ENCODE results near the gene DLG2. TPM values are rescaled to one million over a fixed set of nuclear protein-coding genes. Genes with fewer than 3 reads are reported as not detected.

DLG2 gene
- total RNA-seq, 1 donor from 2014 or later: 1.8 TPM

GRCh38 chr11:85475660-85476517 is 151.3 kb downstream of the DLG2 start:
- H3K36me3 ChIP-seq (ENCODE audit: insufficient read depth, low read length): no peaks in the 10 kb centered on the region
- H3K4me2 ChIP-seq (ENCODE audit: low read length): no peak overlapping the region
- no peak overlapping the region for H3K4me3 ChIP-seq (ENCODE audit: insufficient read depth, low read depth, low read length)
- H3K27ac ChIP-seq (ENCODE audit: low read depth, low read length): no peak overlapping the region
- no peaks in the 10 kb centered on the region for H3K9me3 ChIP-seq (ENCODE audit: insufficient read depth, low read depth, low read length)
- no peaks in the 10 kb centered on the region for H3K27me3 ChIP-seq (ENCODE audit: insufficient read depth, low read length)
- Mint-ChIP-seq H3K27me3 (ENCODE audit: low read depth, unreplicated experiment) (no peaks in the 10 kb centered on the region), H3K36me3 (ENCODE audit: low read depth, unreplicated experiment) (no peaks in the 10 kb centered on the region), H3K9me3 (ENCODE audit: unreplicated experiment) (no peaks in the 10 kb centered on the region), H3K4me3 (ENCODE audit: unreplicated experiment) (no peak overlapping the region), H3K27ac (ENCODE audit: unreplicated experiment) (no peak overlapping the region), H3K4me1 (ENCODE audit: low read depth, unreplicated experiment) (no peaks in the 10 kb centered on the region)
- H3K4me1 ChIP-seq (ENCODE audit: insufficient read depth, low read length): no peaks in the 10 kb centered on the region
- H3K79me2 ChIP-seq (ENCODE audit: insufficient read depth, low read length): no peaks in the 10 kb centered on the region
- DNase-seq (ENCODE audit: low read depth): no peak
- no peak for FAIRE-seq
- no peak overlapping the region for H3K9ac ChIP-seq (ENCODE audit: low read length)
- H2AFZ ChIP-seq (ENCODE audit: low read depth, low read length): no peak overlapping the region
- TF ChIP-seq CTCF (IDR thresholded peaks at IDR 0.05; ENCODE audit: insufficient read depth, low read depth, low read length) (no peak), EZH2 (IDR thresholded peaks at IDR 0.05; ENCODE audit: insufficient read depth, low read length) (no peak)
- H4K20me1 ChIP-seq (ENCODE audit: insufficient read depth, low read length): no peaks in the 10 kb centered on the region

GRCh38 chr11:85472953-85473352 is 154.2 kb downstream of the DLG2 start:
- Histone ChIP-seq H3K9me3 (ENCODE audit: insufficient read depth, low read depth, low read length) (no peaks in the 10 kb centered on the region), H2AFZ (ENCODE audit: low read depth, low read length) (no peak overlapping the region), H3K36me3 (ENCODE audit: insufficient read depth, low read length) (no peaks in the 10 kb centered on the region), H3K9ac (ENCODE audit: low read length) (no peak overlapping the region), H3K27ac (ENCODE audit: low read depth, low read length) (no peak overlapping the region), H3K4me3 (ENCODE audit: insufficient read depth, low read depth, low read length) (no peak overlapping the region), H3K27me3 (ENCODE audit: insufficient read depth, low read length) (no peaks in the 10 kb centered on the region), H3K4me2 (ENCODE audit: low read length) (no peak overlapping the region), H3K79me2 (ENCODE audit: insufficient read depth, low read length) (no peaks in the 10 kb centered on the region), H3K4me1 (ENCODE audit: insufficient read depth, low read length) (no peaks in the 10 kb centered on the region), H4K20me1 (ENCODE audit: insufficient read depth, low read length) (no peaks in the 10 kb centered on the region)
- Mint-ChIP-seq H3K27me3 (ENCODE audit: low read depth, unreplicated experiment) (no peaks in the 10 kb centered on the region), H3K9me3 (ENCODE audit: unreplicated experiment) (peaks cover 2% of the 10 kb centered on the region), H3K36me3 (ENCODE audit: low read depth, unreplicated experiment) (no peaks in the 10 kb centered on the region), H3K27ac (ENCODE audit: unreplicated experiment) (no peak overlapping the region), H3K4me3 (ENCODE audit: unreplicated experiment) (no peak overlapping the region), H3K4me1 (ENCODE audit: low read depth, unreplicated experiment) (no peaks in the 10 kb centered on the region)
- TF ChIP-seq EZH2 (IDR thresholded peaks at IDR 0.05; ENCODE audit: insufficient read depth, low read length): no peak
- no peak for TF ChIP-seq CTCF (IDR thresholded peaks at IDR 0.05; ENCODE audit: insufficient read depth, low read depth, low read length)
- FAIRE-seq (no peak), DNase-seq (ENCODE audit: low read depth) (no peak)

- peaks cover 2% of the 10 kb centered on the region for H3K9me3 Mint-ChIP-seq (ENCODE audit: unreplicated experiment)
- no peak overlapping the region for H3K4me3 Mint-ChIP-seq (ENCODE audit: unreplicated experiment)
- no peak overlapping the region for H3K27ac Mint-ChIP-seq (ENCODE audit: unreplicated experiment)
Measured at GRCh38 chr11:85464283-85464682, 162.9 kb downstream of the DLG2 start.

More at GRCh38 chr11:85464283-85464682, 162.9 kb downstream of the DLG2 start:
- no peaks in the 10 kb centered on the region for H3K79me2 ChIP-seq (ENCODE audit: insufficient read depth, low read length)
- no peaks in the 10 kb centered on the region for H3K9me3 ChIP-seq (ENCODE audit: insufficient read depth, low read depth, low read length)
- H2AFZ ChIP-seq (ENCODE audit: low read depth, low read length): no peak overlapping the region
- H3K9ac ChIP-seq (ENCODE audit: low read length): no peak overlapping the region
- no peaks in the 10 kb centered on the region for H3K4me1 ChIP-seq (ENCODE audit: insufficient read depth, low read length)
- DNase-seq (ENCODE audit: low read depth) (no peak), FAIRE-seq (no peak)
- H3K27ac ChIP-seq (ENCODE audit: low read depth, low read length): no peak overlapping the region
- H3K4me1 Mint-ChIP-seq (ENCODE audit: low read depth, unreplicated experiment): no peaks in the 10 kb centered on the region
- no peaks in the 10 kb centered on the region for H3K27me3 Mint-ChIP-seq (ENCODE audit: low read depth, unreplicated experiment)
- TF ChIP-seq CTCF (IDR thresholded peaks at IDR 0.05; ENCODE audit: insufficient read depth, low read depth, low read length) (no peak), EZH2 (IDR thresholded peaks at IDR 0.05; ENCODE audit: insufficient read depth, low read length) (no peak)
- H3K36me3 ChIP-seq (ENCODE audit: insufficient read depth, low read length): no peaks in the 10 kb centered on the region
- H3K4me2 ChIP-seq (ENCODE audit: low read length): no peak overlapping the region
- no peaks in the 10 kb centered on the region for H3K36me3 Mint-ChIP-seq (ENCODE audit: low read depth, unreplicated experiment)
- H4K20me1 ChIP-seq (ENCODE audit: insufficient read depth, low read length): no peaks in the 10 kb centered on the region
- H3K4me3 ChIP-seq (ENCODE audit: insufficient read depth, low read depth, low read length): no peak overlapping the region
- no peaks in the 10 kb centered on the region for H3K27me3 ChIP-seq (ENCODE audit: insufficient read depth, low read length)
